Measurements from ENCODE around the gene COL5A1. TPM values are rescaled to one million over a fixed set of nuclear protein-coding genes. Genes with fewer than 3 reads are reported as not detected.

COL5A1 gene
- total RNA-seq, 1 donor from 2014 or later: not detected

- intact Hi-C loops (cut with micrococcal nuclease): no loop called here
- H3K4me1 Mint-ChIP-seq: peaks cover 2% of the 10 kb centered on the region
These were observed 189.5 kb downstream of the COL5A1 start for GRCh38 chr9:134830926-134831720.

GRCh38 chr9:134832471-134832870 lies 190.9 kb downstream of the COL5A1 start:
- Mint-ChIP-seq H3K9me3 (no peaks in the 10 kb centered on the region), H3K36me3 (ENCODE audit: low read depth) (no peaks in the 10 kb centered on the region), H3K27ac (no peak overlapping the region), H3K4me3 (no peak overlapping the region), H3K27me3 (no peaks in the 10 kb centered on the region), H3K4me1 (no peaks in the 10 kb centered on the region)
- intact Hi-C loops (cut with micrococcal nuclease): no loop called here
- no peak for DNase-seq

More at GRCh38 chr9:134830926-134831720, 189.5 kb downstream of the COL5A1 start:
- Mint-ChIP-seq H3K27ac (no peak overlapping the region), H3K27me3 (no peaks in the 10 kb centered on the region), H3K4me3 (no peak overlapping the region), H3K9me3 (no peaks in the 10 kb centered on the region), H3K36me3 (ENCODE audit: low read depth) (no peaks in the 10 kb centered on the region)
- no peak for DNase-seq

- no peaks in the 10 kb centered on the region for H3K36me3 Mint-ChIP-seq (ENCODE audit: low read depth)
- no peak for DNase-seq
- no peaks in the 10 kb centered on the region for H3K27me3 Mint-ChIP-seq
- no peaks in the 10 kb centered on the region for H3K4me1 Mint-ChIP-seq
- no peak overlapping the region for H3K27ac Mint-ChIP-seq
- intact Hi-C loops (cut with micrococcal nuclease): no loop called here
- no peaks in the 10 kb centered on the region for H3K9me3 Mint-ChIP-seq
- no peak overlapping the region for H3K4me3 Mint-ChIP-seq
These were observed 191.8 kb downstream of the COL5A1 start for GRCh38 chr9:134833294-134833880.

DNA sequence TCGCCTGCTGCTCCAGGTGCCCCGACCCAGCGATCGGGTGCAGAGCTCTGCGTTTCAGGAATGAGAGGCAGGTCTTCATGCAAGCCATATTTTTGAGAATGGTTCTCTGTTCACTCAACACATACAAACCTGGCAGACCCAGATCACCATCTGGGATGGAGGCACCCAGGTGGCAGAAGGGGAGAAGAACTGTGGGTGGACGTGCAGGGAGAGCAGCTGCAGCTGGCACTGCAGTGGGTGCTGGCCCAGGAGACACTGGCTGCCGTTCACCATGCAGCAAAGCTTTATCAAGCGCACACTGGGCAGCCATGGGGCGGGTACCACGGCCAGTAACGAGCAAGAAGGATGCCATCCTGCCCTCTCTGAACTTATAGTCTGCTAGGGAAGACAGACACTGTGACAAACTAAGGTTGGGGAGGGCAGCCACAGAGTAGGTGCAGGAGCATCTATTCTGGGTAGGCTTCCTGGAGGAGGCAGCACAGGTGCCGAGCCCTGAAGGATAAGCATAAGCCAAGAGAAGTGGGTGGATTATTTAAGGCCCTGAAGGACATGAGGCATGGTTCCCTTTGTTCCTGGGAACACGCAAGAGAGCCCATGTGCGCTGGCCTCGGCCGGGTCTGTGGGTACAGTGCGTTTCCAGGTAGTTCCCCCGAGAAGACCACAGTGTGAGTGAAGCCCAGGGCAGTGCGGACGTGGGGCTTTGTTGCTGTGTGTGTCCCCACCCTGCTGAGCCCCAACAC lies 192.8 kb downstream of the COL5A1 start:
- no peaks in the 10 kb centered on the region for H3K27me3 Mint-ChIP-seq
- DNase-seq: no peak
- H3K27ac Mint-ChIP-seq: no peak overlapping the region
- H3K4me1 Mint-ChIP-seq: no peaks in the 10 kb centered on the region
- H3K36me3 Mint-ChIP-seq (ENCODE audit: low read depth): no peaks in the 10 kb centered on the region
- H3K4me3 Mint-ChIP-seq: no peak overlapping the region
- H3K9me3 Mint-ChIP-seq: no peaks in the 10 kb centered on the region
- intact Hi-C loops (cut with micrococcal nuclease): no loop called here

DNA sequence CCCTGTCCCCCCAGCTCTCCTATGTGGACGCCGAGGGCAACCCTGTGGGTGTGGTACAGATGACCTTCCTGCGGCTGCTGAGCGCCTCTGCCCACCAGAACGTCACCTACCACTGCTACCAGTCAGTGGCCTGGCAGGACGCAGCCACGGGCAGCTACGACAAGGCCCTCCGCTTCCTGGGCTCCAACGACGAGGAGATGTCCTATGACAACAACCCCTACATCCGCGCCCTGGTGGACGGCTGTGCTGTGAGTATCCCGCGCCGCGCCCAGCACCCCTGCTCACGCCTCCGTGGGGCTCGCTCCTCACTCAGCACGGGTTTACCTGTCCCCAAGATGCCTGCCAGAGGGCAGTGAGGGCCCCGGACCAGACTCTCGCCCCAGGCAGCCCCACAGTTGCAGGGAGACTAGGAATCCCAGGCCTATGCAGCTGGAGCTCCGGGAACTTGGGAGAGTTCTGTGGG lies 193.4 kb downstream of the COL5A1 start:
- no peaks in the 10 kb centered on the region for H3K9me3 Mint-ChIP-seq
- no peak overlapping the region for H3K27ac Mint-ChIP-seq
- H3K36me3 Mint-ChIP-seq (ENCODE audit: low read depth): no peaks in the 10 kb centered on the region
- no peak for DNase-seq
- intact Hi-C loops (cut with micrococcal nuclease): no loop called here
- no peak overlapping the region for H3K4me3 Mint-ChIP-seq
- no peaks in the 10 kb centered on the region for H3K27me3 Mint-ChIP-seq
- H3K4me1 Mint-ChIP-seq: no peaks in the 10 kb centered on the region

- H3K27ac Mint-ChIP-seq: no peak overlapping the region
- H3K36me3 Mint-ChIP-seq (ENCODE audit: low read depth): no peaks in the 10 kb centered on the region
- no peak for DNase-seq
- no peak overlapping the region for H3K4me3 Mint-ChIP-seq
- no peaks in the 10 kb centered on the region for H3K9me3 Mint-ChIP-seq
- no peaks in the 10 kb centered on the region for H3K27me3 Mint-ChIP-seq
- intact Hi-C loops (cut with micrococcal nuclease): no loop called here
- H3K4me1 Mint-ChIP-seq: no peaks in the 10 kb centered on the region
These were observed 193.8 kb downstream of the COL5A1 start for GRCh38 chr9:134835448-134835847.

- Mint-ChIP-seq H3K27ac (no peak overlapping the region), H3K4me3 (no peak overlapping the region), H3K9me3 (no peaks in the 10 kb centered on the region), H3K4me1 (no peaks in the 10 kb centered on the region), H3K27me3 (no peaks in the 10 kb centered on the region), H3K36me3 (ENCODE audit: low read depth) (no peaks in the 10 kb centered on the region)
- no peak for DNase-seq
- intact Hi-C loops (cut with micrococcal nuclease): no loop called here
These were observed 194.4 kb downstream of the COL5A1 start for GRCh38 chr9:134835987-134836386.

- Mint-ChIP-seq H3K9me3 (no peaks in the 10 kb centered on the region), H3K4me1 (no peaks in the 10 kb centered on the region), H3K4me3 (no peak overlapping the region), H3K27ac (no peak overlapping the region), H3K27me3 (no peaks in the 10 kb centered on the region), H3K36me3 (ENCODE audit: low read depth) (no peaks in the 10 kb centered on the region)
- intact Hi-C loops (cut with micrococcal nuclease): no loop called here
- no peak for DNase-seq
These were observed 194.9 kb downstream of the COL5A1 start for GRCh38 chr9:134836406-134836970.

- Mint-ChIP-seq H3K9me3 (no peaks in the 10 kb centered on the region), H3K27me3 (no peaks in the 10 kb centered on the region), H3K36me3 (ENCODE audit: low read depth) (no peaks in the 10 kb centered on the region), H3K27ac (no peak overlapping the region), H3K4me3 (no peak overlapping the region), H3K4me1 (no peaks in the 10 kb centered on the region)
- intact Hi-C loops (cut with micrococcal nuclease): no loop called here
- DNase-seq: no peak
These were observed 195.9 kb downstream of the COL5A1 start for GRCh38 chr9:134837529-134837928.

DNA sequence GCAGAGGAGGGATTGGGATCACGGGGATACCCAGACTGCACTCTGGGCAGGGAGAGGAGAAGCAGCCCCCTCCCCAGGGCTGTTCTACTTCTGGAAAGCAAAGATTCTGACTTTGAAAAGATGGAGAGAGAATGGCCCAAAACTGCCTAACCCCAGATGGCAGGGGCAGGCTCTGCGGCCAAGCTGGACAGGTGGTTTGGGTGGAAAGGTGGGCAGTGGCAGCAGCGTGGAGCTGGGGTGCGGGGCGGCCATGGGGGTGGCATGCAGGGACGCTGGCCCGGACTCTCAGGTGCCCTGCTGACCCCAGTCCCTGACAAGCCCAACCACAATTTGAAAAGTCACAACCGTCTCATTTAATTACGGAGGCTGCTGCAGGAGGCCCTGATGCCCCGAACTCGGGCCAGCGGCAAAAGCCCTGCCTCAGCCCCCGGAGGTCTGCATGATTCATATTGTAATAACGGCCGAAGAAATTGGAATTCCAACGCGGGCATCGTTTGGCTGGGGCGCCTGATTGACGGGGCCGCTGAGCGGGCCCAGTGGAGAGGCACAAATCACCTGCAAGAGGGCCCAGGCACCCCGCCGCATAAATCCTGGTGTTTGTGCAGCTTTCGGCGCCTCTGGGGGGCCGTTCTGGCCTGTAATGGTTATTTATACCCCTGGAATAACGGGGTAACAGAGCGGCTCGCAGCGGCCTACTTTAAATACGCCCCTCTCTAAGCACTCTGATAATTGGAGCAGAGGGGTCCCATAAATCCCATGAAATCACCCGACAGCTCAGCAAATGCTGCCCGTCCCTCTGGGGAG lies 197.2 kb downstream of the COL5A1 start:
- H3K27me3 Mint-ChIP-seq: no peaks in the 10 kb centered on the region
- intact Hi-C loops (cut with micrococcal nuclease): no loop called here
- H3K4me3 Mint-ChIP-seq: no peak overlapping the region
- no peaks in the 10 kb centered on the region for H3K36me3 Mint-ChIP-seq (ENCODE audit: low read depth)
- no peak for DNase-seq
- H3K27ac Mint-ChIP-seq: no peak overlapping the region
- H3K9me3 Mint-ChIP-seq: no peaks in the 10 kb centered on the region
- no peaks in the 10 kb centered on the region for H3K4me1 Mint-ChIP-seq

GRCh38 chr9:134839455-134840125 lies 198.0 kb downstream of the COL5A1 start:
- intact Hi-C loops (cut with micrococcal nuclease): no loop called here
- Mint-ChIP-seq H3K9me3 (no peaks in the 10 kb centered on the region), H3K27ac (no peak overlapping the region), H3K27me3 (no peaks in the 10 kb centered on the region), H3K36me3 (ENCODE audit: low read depth) (no peaks in the 10 kb centered on the region), H3K4me1 (no peaks in the 10 kb centered on the region), H3K4me3 (no peak overlapping the region)
- no peak for DNase-seq

DNA sequence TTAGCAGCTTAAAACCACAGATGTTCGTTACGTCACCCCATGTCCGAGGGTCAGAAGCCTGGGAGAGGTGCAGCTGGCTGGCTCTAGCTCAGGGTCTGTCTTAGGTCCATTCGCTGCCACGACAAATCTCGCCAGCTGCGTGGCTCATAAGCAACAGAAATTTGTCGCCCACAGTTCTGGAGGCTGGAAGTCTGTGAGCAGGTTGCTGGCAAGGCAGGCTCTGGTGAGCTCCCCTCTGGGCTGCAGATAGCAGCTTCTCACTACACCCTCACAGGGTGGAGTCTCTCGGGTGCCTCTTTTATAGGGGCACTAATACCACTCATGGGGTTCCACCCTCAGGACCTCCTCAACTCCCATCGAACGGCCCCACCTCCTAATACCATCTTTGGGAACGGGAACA lies 198.9 kb downstream of the COL5A1 start:
- Mint-ChIP-seq H3K4me1 (no peaks in the 10 kb centered on the region), H3K36me3 (ENCODE audit: low read depth) (no peaks in the 10 kb centered on the region), H3K27ac (no peak overlapping the region), H3K27me3 (no peaks in the 10 kb centered on the region), H3K9me3 (no peaks in the 10 kb centered on the region), H3K4me3 (no peak overlapping the region)
- intact Hi-C loops (cut with micrococcal nuclease): no loop called here
- no peak for DNase-seq

Measured in activated CD4-positive, alpha-beta T cell treated with anti-CD3 and anti-CD28 coated beads, Interleukin-2, amount 10 ng/mL, durations not matched to agents 24 days and 14 days (primary cell).